PC-3 (cell line): ENCODE measurements around the gene PRAMEF14.
"Not testable (repeated sequence)": the region's sequence is repeated elsewhere in the genome, so short reads cannot be mapped to it uniquely, and the experiment has no call there.

ENCODE experiments used
- EZH2 ChIP-seq: fragments of 300-600 bp; sonication (generic); IDR thresholded peaks from one replicate; pipeline ENCODE4 v1.6.1; 2017; ENCODE audit warnings: antibody characterized with exemption, mild to moderate bottlenecking, low read length; ENCODE audit not compliant: unreplicated experiment
- EZH2phosphoT487 ChIP-seq: fragments of 300-600 bp; sonication (generic); IDR thresholded peaks from 2 replicates; pipeline ENCODE4 v1.6.1; 2018; ENCODE audit warnings: mild to moderate bottlenecking, antibody characterized with exemption, low read length, borderline replicate concordance
- TF ChIP-seq, protein P1 (sequence below): fragments of 300-600 bp; sonication (generic); conservative IDR thresholded peaks from 2 replicates; pipeline ENCODE4 v1.5.1; 2017; ENCODE audit warnings: antibody characterized with exemption, low read depth, mild to moderate bottlenecking, low read length

DNA sequence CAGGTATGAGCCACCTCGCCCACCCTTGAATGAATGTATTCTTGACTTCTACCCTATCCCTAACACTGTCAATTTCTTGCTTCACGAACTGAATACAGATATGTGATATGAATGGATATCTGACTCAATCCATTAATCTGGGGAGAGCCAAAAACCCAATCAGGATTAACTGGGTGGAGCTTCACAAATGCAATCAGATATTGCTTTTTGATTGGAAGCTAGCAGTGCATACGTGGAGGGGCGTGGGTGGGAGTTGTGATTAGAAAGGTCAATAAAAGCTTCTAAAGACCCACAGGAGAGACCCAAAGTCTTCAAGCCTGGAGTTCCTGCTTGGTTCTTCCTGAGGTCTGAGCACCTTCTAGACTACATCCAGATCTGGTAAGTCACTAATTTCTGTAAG, 31.7 kb downstream of the PRAMEF14 start, which contains the start of gene PRAMEF15:
- TF ChIP-seq EZH2, EZH2phosphoT487: not testable (repeated sequence)
- TF ChIP-seq, protein P1, sequence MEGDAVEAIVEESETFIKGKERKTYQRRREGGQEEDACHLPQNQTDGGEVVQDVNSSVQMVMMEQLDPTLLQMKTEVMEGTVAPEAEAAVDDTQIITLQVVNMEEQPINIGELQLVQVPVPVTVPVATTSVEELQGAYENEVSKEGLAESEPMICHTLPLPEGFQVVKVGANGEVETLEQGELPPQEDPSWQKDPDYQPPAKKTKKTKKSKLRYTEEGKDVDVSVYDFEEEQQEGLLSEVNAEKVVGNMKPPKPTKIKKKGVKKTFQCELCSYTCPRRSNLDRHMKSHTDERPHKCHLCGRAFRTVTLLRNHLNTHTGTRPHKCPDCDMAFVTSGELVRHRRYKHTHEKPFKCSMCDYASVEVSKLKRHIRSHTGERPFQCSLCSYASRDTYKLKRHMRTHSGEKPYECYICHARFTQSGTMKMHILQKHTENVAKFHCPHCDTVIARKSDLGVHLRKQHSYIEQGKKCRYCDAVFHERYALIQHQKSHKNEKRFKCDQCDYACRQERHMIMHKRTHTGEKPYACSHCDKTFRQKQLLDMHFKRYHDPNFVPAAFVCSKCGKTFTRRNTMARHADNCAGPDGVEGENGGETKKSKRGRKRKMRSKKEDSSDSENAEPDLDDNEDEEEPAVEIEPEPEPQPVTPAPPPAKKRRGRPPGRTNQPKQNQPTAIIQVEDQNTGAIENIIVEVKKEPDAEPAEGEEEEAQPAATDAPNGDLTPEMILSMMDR: not testable (repeated sequence)
